GM19328 (cell line): ENCODE data around the gene CMTM2.
"Not testable (repeated sequence)": the region's sequence is repeated elsewhere in the genome, so short reads cannot be mapped to it uniquely, and the experiment has no call there.

Experiments
- ATAC-seq: cut with Tn5 transposase; IDR thresholded peaks from one replicate; pipeline ENCODE4 v1.9.1; 2021; ENCODE audit warnings: mild to moderate bottlenecking, moderate library complexity; ENCODE audit not compliant: unreplicated experiment

CMTM2 gene

DNA sequence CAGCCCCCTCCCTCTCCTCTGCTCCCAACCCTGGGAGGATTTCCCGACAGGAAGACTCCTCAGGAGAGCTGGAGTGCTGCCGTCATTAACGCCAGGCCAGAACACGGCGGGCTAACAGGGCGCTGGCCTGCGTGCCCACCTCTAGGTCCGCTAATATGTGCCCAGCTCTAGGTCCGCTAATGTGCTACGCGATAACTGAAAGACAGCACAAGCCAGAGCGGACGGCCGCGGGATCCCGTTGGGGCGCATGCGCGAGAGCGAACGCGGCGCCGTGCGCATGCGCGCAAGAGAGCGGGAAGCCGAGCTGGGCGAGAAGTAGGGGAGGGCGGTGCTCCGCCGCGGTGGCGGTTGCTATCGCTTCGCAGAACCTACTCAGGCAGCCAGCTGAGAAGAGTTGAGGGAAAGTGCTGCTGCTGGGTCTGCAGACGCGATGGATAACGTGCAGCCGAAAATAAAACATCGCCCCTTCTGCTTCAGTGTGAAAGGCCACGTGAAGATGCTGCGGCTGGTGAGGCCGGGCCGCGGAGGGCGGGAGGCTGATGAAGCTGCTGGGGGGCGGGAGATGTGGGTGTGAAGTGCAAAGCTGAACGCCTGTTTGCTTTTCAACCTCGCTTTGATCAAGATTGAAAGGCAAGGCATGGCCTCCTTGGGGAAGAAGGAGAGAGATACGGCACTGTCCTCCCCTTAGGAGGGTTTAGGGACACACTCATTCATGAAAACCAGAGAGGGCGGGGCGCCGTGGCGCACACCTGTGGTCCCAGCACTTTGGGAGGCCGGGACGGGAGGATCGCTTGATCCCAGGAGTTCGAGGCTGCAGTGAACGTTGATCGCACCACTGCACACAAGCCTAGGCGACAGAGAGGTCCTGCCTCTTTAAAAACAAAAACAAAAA is 26.7 kb upstream of the CMTM2 start, which contains the start of gene CKLF:
CKLF (plus strand) TSS at position 291 of the 892 bp plus-strand sequence; CDS start at position 431, 140 bp downstream.
- ATAC-seq: peak; percentile 75

DNA sequence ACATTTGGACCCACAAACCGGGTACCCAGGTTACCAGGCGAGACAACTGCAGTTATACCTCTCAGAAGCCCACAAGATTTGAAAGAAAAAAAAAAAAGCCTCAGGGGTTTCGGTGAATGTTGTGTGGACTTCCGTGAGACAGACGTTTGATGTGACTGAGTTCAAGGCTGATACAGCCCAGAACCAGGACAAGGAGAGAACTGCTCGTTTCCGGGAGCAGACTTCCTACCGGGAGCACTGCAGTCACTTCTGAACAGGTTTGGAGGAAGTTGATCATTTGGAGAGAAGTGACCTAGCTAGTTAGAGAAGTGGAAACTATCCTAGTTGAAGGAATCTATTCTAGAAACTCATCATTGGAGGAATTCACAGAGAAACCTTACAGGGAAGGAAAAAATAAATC is 26.0 kb upstream of the CMTM2 start:
- no peak for ATAC-seq

DNA sequence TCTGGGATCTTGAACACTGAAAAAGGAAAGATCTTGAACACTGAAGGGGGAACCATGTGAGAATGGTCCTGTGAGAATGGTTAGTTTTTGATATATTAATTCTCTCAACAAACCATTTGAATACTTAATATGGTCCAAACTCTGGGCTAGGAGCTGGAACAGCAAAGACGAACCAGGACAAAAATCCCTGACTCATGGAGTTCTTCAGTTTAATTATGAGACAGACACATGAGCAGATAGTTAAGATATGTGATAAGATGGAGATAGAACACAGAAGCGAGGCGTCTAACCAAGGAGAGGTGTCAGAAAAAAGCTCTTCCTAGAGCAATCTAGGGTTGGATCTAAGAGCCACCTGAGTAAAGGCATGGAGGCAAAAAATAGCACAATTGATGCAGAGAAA is 25.2 kb upstream of the CMTM2 start:
- ATAC-seq: no peak

DNA sequence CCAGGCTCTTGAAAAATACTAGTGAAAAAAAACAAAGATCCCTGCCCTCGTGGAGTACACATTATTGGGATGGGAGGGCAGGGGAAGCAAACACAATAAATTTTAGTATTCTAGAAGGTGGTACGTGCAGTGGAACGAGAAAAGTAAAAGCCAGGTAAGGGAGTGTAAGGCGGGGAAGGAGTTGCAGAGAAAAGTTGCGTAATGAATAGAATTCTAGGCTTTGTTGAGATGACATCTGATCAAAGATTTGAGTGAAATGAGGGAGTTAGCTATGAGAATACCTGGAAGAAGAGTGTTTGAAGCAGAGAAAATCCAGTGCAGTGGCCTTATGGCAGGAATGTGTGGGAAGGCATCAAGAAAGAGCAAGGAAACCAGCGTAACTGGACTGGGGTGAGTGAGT is 24.8 kb upstream of the CMTM2 start:
- no peak for ATAC-seq

DNA sequence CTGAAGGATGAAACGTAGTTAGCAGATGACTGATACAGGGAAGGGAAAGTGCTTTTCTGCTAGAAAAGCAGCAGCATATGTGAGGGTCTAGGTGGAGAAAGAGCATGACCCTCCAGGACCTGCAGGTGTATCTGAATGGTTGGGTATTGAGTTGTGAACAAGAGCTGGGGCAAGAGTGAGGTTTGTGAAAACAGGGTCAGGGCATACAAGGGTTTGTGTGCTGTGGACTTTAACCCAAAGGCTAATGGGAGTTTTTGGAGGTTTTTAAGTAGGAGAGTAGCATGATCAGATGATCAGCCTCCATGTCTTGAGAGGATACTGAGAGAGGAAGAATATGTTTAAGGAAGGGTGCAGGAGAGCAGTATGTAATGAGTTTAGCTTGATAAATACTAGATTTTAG is 19.2 kb upstream of the CMTM2 start:
- ATAC-seq: no peak

DNA sequence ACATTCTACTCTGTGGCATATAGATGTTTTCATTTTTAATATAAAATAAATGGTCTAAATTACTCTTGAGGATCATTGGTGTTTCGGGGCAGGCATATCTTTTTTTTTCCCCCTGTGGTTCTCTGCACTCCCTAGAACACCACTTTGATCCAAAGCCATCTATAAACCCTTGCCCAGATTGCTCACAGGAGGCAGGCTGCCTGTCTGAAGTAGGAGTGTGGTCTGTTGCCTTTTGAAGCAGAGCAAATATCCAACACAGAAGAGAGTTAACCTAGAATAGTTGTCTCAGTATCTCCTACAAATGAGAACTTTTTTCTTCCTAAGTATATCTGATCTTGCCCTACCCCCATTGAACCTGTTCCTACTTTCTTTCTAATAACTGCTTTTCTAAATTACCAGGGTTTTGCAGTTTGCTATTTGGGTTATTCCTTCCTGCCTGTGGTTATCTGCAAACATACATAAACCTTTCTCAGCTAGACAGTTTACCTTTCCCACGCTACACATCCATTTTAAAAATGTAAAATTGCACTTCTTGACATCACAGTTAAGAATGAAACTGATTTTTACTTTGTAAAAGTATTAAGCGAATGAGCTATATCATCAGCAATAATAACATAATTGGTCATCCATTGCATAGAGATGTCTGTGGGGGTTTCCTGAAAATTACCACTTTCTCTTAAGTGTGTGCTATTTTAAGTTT is 17.7 kb upstream of the CMTM2 start:
- ATAC-seq: no peak

DNA sequence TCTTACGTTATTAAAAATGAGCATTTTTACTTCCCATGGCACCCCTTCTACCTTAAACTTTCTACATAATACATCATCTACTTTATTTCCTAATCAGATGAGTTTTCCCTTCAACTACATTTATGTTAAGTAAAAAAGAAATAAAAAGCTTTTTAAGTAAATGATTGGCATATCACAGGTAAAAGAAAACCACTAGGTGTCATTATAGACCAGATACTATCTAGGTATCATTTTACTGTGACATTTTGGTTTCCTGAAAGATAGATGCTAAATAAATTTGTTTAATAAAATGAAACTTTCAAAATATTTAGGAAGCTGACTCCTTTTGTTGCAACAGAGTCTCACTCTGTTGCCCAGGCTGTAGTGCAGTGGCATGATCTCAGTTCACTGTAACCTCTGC is 16.9 kb upstream of the CMTM2 start:
- ATAC-seq: no peak

DNA sequence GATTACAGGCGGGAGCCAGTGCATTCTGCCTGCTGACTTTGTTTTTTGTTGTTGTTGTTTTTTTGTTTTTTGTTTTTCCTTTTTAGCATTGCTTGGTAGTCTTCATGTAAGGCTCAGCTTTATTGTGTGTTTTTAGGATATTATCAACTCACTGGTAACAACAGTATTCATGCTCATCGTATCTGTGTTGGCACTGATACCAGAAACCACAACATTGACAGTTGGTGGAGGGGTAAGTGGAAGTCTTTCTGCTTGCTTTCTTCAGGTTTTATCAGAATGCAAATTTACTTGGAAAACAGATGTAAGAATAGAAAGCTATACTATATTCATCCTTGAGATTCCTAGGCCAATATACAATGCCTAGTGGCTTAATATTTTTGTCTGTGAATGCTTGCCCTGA is 16.3 kb upstream of the CMTM2 start:
- no peak for ATAC-seq

DNA sequence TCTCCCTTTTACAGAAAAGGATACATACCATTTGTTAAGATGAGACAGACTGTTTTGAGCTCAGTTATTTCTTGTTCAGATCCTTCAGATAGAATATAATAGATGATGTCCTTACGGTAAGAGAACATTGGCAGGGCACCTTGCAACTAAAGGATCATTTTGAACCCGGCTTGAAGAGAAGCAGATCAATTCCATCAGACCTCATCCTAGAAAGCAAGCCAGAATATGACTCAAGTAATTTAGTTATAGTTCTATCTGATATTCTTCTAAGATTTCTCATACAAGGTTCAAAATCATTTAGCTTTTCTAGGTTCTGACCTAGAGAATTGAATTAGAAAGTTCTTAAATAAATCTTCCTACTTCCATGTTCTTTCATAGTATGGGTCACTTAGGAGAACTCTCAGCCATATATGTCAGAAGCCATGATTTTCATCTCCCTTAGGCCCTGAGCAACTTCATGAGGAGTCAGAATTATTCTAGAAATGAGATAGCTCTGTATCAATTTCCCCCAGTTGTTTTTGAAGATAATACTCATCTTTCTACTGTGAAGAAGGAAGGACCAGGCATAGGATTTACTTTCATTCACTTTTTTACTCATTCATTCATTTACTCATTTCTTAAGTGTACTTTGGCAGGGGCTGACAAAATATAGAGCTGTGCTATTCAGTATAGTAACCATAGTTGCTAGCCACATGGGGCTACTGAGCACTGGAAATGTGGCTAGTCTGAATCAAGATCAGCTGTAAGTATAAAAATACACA is 15.5 kb upstream of the CMTM2 start:
- no peak for ATAC-seq

DNA sequence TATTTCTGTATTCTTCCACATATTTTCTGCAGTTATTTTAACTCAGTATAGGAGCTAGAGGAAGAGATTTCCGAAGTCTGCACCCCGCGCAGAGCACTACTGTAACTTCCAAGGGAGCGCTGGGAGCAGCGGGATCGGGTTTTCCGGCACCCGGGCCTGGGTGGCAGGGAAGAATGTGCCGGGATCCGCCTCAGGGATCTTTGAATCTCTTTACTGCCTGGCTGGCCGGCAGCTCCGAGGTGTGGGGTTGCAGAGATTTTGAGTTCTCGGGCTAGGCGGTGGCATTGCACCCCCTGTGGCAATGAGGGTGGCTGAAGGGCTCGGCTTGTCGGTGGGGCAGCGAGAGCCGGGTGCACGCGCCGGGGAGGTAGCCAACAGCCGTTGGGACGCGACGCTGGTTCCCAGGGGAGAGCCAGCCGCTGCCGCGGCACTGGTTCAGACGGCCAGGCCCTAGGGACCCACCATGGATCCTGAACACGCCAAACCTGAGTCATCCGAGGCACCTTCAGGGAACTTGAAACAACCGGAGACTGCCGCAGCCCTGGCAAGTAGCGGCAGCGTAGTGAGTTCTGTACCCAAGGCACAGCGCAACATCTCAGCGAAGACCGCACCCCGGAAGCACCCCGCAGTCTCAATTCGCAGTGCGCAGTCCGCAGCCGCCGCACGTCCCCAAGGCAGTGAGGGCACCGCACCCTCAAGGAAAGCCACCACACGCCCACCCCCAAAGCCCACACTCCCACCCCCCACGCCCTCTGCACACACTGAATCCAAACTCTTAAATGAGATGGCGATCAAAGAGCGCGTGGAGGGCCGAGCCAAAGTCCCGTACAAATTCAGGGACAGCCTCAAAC is 13.0 kb upstream of the CMTM2 start, which contains the start of gene CMTM1:
CMTM1 (plus strand) TSS at position 389 of the 851 bp plus-strand sequence; CDS start at position 464, 75 bp downstream.
- ATAC-seq: no peak

DNA sequence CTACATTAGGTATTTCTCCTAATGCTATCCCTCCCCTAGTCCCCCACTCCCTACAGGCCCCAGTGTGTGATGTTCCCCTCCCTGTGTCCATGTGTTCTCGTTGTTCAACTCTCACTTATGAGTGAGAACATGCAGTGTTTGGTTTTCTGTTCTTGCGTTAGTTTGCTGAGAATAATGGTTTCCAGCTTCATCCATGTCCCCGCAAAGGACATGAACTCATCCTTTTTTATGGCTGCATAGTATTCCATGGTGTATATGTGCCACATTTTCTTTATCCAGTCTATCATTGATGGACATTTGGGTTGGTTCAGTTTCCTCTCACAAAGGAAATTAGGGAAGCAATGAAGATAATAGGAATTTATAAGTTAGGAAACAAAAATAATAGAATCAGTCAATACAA is 12.0 kb upstream of the CMTM2 start:
- not testable (repeated sequence) for ATAC-seq

DNA sequence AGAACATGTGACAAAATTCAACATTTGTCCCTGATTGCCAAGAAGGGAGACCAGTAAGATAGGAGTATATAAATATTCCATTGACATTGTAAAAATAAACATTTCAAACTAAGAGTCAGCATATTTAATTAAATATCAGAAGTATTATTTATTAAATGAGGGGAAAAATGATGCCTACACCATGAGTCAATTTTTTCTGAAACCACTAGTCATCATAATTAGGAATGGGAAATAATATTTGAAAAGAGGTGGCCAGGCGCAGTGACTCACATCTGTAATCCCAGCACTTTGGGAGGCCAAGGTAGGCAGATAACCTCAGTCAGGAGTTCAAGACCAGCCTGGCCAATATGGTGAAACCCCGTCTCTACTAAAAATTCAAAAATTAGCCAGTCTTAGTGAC is 10.9 kb upstream of the CMTM2 start:
- ATAC-seq: no peak

DNA sequence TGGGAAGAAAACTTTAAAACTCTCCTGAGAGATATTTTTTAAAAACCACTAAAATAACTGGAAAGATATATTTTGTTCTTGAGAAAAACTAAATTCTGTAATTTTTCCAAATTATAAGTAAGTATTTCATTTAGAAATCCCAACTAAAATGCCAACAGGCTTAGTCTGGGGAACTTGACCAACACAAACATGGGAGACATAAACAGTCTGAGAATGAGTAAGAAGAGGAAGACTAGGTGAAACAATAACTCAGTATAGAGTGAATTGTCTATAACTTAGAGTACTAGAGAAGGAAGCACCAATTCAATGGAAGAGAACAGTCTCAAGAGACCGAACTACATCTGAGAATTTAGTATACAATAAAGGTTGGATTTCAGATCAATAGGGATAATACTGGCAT is 10.1 kb upstream of the CMTM2 start:
- no peak for ATAC-seq

DNA sequence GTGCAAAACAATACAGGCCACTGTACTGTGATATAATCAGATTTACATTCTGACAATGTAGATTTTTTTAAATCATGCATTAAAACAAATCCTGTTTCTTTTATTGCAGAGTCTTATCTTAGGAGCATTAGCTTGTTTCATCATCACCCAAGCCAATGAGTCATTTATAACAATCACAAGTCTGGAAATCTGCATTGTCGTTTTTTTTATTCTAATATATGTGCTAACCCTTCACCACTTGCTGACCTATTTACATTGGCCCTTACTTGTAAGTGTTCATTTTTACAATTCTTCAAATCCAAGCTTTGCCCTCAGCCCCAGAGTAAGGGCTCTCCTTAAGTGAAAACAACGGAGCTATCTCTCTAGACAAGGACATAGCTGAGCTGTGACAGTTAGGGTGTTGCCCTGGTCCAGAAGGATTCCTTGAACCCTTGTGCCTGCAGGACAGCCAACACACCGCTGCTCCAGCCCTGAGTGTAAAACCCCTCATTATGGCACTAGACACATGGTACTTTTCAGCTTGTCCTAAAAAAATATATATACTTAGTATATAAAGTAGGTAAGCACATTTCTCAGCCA is 9.3 kb upstream of the CMTM2 start:
- no peak for ATAC-seq

DNA sequence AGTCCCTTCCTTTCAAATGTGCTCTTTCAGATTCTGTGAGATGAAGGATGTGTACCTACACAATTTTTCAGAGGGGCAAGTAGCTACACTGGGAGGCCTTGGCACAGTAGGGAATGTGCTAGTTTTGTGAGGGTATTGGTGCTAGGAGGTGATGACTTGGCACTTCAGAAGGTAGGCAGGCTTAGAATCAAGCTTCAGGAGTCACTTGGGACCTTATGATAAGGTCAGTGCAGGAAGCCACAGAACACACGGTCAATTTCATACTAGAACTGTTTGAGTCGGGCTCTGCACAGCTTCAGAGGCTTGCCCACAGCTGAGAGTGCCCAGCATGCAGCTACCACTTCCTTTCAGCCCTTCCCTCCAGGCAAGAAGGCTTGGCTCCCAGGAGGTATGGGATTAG is 6.9 kb upstream of the CMTM2 start:
- ATAC-seq: no peak

DNA sequence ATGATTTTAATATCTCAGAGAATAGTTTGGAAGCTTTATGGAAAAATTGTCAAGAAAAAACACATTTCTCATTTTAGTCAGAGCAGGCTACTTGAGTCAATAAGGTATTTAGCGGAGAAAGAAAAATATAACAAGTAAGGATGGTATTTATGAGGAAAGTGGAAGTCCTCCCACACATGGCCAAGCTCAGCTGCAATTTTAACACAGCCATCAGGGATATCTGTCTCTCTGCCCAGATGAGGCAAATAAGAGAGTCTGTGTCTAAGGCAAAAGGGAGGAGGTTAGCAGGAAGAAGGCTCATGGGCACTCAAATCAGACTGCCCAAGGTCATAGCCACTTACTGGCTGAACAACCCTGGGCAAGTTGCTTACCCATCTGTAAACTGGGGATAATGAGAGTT is 5.2 kb upstream of the CMTM2 start:
- ATAC-seq: no peak

DNA sequence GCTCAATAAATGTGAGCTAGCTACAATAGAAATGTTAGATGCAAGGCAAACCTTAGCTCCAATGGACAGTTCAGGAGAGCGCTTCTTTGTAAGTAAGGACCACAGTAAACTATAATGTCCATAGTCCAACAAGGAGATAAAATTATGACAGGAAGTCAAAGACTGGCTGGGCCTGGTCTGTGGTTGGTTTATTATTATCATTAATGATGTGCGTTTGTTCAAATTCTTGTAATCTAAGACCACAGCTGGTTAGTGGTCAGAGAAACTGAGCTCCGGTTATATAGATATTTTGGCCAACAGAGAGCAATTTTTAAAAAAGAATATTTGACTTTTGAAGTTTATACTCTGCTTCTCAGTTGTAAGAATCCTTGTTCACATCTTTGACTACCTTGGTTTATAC is 4.7 kb upstream of the CMTM2 start:
- no peak for ATAC-seq

DNA sequence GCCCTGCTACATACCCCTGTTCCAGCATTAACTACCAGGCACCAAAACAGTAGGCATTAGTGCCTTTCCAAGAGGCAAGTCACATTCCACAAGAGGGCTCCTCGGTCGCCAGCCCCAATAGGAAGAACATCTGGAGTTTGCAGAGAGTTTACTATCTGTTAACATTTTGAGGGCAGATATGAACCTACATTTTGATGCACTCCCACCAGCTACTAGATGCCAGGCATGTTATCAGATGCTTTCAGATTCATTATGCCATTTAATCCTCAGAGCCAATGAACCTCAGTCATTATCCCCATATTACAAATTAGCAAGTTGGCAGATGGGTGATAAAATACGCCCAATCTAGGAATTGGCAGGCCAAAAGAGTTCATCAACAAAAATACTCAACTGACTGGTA is 4.2 kb upstream of the CMTM2 start:
- ATAC-seq: no peak

DNA sequence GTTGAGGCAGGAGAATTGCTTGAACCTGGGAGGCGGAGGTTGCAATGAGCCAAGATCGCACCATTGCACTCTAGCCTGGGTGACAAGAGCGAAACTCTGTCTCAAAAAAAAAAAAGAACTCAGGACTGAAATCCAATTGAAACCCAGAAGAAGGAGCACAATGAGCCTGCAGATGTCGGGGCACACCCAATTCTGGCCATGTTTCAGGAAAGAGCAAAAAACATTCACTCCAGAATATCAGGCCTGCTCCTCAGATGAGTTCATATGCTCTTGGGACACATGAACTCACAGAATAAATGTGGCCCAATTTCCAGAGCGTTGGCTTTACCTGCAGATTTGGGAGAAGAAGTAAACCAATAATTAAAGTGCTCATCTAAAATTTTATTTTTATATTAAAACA is 3.0 kb upstream of the CMTM2 start:
- no peak for ATAC-seq

DNA sequence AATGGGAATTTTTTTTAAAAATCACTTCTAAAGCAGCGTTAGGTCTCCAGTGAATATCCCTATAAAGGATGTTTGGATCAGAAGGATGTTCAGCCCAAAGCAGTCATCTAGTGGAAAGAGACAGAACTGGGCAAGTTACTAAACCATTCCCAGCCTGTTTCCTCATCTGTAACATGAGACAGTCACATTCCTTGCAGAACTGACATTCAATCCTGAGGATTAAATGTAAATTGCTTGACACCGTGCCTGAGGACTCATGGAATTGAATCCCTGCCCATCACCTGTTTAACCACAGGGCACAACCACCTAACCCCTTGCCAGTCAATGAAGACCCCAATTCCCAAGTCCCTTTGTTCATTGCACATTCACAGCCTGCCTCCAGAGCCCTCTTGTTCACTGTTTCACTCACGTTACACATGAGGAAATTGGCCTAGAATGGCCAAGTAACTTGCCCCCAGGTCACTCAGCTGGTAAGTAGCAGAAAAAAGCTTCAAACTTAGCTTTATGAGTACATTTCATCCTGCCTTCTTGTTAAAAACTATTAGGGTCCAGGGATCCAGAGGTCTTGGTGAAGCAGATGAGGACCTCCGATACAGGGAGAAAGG is 1.4 kb downstream of the CMTM2 start:
- no peak for ATAC-seq
